NCI-H2227 treated with DMSO at 0.1 percent for 48 hours (cell line): ENCODE results near the gene ZNF580.

Source experiments
- DNase-seq: peaks from one replicate; lab custom pipeline; 2025; lab: John Stamatoyannopoulos, UW

The ZNF580 gene

DNA sequence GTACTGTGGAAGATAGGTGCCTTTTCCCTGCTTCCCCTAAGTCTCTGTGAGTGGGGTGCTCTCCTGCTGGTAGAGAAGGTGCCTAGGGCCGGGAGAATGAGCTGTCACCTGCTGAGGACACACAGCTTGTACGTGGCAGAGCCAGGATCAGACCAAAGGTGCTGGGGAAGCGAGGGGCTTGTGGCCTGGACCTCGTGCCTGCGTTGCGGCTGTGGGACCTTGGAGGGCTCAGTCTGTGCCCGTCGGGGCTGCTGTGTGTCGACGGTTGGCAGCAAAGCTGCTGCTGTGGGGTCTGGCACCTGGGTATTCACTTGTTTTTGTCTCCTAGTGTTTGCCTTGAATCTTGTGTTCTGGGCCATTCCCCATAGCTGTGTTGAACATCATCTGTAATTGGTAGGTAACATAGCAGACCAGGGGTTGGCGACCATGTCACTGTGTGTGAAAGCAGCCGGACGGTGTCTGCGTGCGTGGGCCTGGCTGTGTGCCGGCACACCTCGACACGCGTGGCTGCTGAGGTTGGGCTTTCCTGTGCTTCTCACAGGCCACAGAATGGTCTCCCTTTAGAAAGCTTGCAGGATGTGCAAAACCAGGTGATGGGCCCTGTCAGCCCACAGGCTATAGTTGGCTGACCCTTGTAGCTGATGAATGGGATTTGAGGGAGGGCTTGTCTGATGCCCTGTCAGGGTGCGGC lies 23.2 kb downstream of the ZNF580 start:
- no peak for DNase-seq

DNA sequence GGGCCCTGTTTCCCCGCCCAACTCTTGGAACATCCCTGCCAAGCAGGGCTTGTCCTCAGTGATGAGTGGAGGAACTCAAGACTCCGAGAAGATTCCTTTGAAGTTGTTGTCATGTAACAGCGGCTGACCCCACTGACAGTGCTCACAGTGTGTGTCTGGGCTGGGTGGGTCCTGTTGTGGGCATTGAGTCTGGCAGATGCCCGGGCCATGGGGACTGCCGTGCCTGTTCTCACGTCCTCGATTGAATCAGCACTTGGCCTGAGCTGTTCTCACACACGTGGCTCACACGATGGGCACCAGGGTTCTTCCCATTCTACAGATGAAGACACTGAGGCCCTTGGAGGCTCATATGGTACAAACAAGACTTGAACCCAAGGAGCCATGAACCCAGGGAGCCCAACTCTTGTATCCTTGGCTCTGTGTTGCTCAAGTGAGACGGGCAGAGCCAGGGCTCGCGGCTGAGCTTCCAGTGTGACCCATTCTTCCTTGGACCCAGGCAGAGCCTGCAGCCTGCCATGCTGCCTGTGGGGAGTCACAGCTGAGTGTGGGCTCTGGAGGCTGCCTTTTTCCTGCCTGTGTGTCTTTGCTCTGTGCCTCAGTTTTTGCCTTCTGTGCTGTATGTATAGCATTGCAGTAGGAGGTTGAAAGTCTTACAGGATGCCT lies 25.7 kb downstream of the ZNF580 start:
- DNase-seq: no peak

DNA sequence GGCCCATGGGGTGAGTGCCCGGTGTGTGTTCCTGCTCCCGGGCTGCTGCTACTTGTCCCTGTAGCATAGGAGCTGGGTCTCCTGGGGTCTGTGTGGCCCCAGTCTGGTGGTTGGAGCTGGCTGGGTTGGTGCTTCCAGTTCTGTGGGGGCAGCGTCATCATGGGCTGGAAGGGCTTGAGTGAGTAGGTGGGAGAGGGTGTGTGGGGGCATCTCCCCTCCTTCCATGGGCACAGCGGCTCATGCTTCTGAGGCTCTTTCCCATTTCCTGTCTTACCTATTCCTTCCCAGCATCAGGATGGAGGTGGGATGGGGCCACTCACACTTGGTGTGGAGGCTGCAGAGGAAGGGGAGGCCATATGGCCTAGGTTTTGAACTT lies 26.2 kb downstream of the ZNF580 start:
- no peak for DNase-seq

DNA sequence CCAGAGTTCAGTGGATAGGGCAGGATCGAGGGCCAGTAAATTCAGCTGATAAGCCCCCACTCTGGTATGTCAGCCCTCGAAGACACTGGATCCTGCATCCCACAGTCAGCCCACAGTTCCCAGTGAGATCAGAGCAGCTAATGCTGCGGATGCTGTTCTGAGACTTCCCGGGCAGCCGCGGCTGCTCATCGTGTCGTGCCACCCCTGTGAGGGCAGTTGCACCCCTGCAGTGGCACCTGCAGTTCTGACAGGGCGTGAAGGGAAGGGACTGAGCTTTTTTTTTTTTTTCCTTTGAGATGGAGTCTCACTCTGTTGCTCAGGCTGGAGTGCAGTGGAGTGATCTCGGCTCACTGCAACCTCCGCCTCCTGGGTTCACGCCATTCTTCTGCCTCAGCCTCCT lies 26.7 kb downstream of the ZNF580 start:
- no peak for DNase-seq

DNA sequence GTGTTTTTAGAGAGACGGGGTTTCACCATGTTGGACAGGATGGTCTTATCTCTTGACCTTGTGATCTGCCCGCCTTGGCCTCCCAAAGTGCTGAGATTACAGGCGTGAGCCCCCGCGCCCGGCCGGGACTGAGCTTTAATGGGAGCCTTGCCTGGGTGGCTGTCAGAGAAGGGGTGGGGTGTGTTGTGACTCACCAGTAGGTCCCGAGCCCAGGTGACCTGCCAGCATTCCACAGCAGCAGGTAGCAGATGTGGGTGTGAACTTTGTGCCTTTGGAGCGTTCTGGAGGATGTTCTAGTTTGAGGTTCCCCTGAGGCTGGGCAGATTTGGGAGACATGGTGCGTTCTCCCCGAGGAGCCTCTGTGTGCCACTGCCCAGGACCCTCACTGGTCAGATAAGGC lies 27.2 kb downstream of the ZNF580 start:
- no peak for DNase-seq

DNA sequence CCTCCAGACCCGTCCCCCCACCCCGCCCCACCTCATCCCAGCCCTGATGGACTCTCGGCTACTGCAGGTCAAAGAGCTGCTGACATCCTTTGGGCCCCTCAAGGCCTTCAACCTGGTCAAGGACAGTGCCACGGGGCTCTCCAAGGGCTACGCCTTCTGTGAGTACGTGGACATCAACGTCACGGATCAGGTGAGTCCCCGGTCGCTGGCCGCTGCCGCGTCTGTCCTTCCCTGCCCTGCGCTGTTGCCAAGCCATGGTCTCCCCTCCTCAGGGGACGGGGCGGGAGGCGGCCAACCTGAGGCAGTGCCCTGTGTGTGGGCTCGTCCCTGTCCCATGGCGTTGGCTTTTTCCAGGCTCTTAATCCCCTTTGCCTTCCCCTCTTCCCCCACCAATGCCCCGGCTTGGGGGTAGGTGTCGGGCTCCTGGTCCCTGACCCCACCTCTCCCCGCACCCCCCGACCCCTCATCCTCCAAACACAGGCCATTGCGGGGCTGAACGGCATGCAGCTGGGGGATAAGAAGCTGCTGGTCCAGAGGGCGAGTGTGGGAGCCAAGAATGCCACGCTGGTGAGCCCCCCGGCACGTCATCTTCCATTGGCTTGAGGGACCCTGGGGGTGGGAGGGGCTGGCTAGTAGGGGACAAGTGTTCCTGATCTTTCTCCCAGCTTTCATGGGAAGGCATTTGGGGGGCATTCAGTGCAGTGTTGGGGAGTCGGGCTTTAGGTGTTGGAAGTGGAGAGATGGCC lies 28.0 kb downstream of the ZNF580 start:
- DNase-seq: no peak

DNA sequence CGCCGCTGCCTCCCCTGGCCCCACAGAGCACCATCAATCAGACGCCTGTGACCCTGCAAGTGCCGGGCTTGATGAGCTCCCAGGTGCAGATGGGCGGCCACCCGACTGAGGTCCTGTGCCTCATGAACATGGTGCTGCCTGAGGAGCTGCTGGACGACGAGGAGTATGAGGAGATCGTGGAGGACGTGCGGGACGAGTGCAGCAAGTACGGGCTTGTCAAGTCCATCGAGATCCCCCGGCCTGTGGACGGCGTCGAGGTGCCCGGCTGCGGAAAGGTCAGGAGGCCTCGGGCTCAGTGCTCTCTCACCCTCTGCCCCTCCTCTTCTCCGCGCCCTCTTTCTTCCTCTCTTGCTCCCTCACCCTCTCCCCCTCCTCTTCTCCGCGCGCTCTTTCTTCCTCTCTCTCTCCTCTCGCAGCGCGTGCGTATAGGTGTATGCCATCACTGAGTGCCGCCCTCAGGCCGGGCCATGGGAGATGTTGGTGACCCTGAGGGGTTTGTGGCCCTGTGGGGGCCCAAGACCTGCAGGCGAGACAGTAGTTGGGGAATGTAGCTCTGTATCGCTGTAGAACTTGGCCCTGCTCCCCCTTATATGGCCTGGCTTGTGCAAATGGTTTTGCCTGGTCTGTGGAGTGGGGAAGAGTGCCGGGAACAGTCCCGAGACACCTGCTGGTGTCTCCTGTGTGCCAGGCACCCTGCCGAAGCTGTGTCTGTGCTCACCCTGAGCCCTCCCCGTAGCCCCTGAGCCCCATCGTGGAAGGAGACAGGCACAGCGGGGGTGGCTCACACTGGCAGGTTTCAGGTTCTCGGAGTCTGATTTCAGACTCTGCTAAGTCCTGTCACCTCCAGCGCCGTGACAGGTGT lies 28.8 kb downstream of the ZNF580 start:
- DNase-seq: no peak

DNA sequence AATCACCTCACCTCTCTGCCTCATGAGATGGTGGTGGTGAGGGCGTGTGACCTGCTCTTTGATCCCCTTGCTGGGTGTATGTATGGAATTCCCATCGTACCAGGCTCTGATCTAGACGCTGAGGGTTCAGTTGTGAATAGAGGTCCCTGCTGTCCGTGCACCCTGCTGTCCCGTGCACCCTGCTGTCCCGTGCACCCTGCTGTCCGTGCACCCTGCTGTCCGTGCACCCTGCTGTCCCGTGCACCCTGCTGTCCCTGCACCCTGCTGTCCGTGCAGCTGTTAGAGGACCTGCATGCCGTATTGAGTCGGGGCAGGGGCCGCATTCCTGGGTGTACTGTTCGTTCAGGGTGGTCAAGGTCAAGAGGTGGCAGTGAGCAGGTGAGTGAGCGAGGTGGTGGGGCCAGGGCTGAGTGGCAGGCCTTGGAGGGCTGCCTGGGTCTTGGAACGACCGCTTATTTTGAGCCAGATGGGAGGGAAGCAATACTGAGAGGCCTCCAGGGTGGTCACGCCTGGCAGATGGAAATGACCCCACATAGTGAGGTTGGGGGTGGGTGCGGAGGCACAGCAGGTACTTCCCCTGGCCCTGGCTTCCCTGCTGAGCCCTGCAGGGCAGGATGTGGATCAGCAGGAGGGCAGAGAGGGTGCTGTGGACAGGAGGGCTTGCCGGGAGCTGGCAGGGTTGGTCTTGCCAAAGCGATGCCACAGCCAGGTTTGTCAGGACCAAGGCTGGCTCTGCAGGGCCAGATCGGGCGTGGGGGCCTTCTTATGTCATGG lies 29.7 kb downstream of the ZNF580 start:
- DNase-seq: no peak

DNA sequence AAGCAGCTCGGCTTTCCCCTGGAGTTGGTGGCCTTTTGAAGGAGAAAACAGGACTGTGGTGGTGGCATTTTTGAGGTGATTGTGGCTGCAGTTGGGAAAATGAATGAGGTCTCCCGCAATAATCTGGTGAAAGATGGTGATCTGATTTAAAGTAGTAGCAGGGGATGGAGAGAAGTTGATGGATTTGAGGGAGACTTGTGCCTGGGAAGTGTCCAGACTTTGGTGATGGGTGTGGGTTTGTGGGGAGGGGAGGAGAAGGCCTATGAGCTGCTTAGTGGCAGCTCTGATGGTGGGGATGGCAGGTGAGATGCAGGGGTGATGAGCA lies 30.2 kb downstream of the ZNF580 start:
- no peak for DNase-seq

DNA sequence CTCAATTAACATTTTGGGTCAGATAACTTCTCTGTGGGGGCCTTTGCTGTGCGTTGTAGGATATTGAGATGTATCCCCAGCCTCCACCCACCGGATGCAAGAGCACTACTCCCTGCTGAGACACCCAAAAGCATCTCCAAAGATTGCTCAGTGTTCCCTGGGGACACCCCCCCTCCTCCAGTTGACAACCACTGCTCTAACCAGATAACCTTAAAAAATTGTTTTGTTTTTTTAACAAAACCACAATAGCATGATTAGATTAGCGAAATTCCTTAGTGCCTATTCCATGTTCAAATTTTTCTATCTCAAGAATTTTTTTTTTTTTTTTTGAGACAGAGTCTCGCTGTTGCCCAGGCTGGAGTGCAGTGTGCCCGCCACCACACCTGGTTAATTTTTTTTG lies 31.6 kb downstream of the ZNF580 start:
- DNase-seq: no peak

DNA sequence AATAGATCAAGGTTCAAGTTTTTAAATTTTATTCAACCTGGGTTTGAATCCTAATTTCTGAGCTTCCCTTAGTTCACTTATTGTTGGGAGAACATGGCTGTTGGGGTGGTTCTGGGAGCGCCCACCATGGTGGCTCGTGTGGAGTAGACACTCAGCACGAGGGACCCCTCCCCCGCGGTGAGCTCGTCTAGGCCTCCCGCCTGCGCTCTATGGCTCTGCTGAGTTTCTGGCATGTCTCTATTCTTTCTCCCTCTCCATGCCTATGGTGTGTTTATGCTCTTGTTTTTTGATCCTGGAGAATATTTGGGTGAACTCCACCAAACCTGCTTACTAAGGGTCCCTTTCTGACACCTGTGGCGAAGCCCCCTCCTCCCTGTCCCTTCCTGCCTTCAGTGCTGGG lies 32.7 kb downstream of the ZNF580 start:
- DNase-seq: peak; percentile 64

DNA sequence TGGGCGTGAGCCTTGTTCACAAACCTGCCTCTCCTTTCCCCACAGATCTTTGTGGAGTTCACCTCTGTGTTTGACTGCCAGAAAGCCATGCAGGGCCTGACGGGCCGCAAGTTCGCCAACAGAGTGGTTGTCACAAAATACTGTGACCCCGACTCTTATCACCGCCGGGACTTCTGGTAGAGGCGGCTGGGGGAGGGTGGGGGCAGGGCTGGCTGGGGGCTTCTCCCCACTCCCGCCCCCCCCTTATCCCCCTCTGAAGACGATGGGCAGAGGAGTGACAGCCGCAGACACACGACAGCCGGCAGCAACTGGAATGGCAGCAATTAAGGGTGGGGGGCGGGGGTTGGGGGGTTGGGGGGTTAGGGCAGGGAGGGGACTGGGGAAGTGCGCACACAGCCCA lies 33.1 kb downstream of the ZNF580 start:
- DNase-seq: no peak

DNA sequence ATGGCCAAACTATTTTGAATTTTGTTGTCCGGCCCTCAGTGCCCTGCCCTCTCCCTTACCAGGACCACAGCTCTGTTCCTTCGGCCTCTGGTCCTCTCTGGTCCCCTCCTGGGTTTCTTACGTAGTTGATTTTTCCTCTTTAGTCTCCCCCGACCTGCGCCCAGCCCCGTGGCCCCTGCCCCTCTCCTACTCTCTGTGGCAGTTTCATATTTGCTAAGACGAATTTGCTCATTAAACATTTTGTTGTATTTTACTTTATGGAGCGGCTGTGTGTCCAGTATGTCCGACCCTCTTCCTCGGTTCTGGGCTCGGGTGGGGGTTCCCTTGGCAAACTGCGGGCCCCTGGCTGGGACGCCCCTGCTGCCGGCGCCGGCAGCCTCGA lies 33.6 kb downstream of the ZNF580 start:
- DNase-seq: no peak

DNA sequence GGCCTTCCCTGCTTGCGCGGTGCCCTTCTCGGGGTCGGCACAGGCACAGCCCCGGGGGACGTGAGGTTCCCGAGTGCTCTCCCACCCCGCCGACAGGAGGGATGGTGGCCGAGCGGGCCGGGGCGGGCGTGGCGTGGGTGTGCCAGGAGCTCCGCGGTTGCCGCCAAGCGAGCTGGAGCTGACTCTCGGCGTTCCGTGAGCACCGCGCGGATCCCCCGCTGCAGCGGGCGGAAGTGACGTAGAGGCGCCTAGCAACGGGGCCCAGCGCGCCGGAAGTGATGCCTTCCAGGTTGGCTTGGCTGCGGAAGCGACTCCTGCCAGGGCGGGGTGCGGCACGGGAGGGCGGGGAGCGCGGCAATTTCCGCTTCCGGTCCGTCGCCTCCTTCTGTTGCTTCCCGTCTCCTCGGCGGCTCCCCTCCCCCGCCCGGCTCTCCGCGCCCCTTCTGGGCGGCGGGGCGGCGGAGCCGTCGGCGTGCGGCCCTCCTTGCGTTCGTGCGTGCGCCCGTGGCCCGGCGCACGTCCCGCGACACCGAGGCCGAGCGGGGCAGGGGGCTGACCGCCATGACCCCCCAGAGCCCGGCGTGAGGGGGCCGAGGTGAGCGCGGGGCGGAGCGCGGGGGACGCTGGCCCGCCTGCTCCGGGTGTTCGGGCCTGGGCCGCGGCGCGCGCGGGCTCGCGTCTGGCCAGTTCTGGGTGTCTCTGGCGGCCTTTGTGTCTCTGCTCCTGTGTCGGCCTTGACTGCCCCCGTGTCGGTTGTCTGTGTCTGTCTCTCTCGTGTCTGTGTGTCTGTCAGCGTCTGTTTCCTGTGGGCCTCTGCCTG lies 34.2 kb downstream of the ZNF580 start, which contains the start of gene EPN1:
EPN1 (plus strand) TSS at position 386 of the 820 bp plus-strand sequence. CDS start 3,402 bp downstream, outside the sequence.
- DNase-seq: peak; percentile 100

DNA sequence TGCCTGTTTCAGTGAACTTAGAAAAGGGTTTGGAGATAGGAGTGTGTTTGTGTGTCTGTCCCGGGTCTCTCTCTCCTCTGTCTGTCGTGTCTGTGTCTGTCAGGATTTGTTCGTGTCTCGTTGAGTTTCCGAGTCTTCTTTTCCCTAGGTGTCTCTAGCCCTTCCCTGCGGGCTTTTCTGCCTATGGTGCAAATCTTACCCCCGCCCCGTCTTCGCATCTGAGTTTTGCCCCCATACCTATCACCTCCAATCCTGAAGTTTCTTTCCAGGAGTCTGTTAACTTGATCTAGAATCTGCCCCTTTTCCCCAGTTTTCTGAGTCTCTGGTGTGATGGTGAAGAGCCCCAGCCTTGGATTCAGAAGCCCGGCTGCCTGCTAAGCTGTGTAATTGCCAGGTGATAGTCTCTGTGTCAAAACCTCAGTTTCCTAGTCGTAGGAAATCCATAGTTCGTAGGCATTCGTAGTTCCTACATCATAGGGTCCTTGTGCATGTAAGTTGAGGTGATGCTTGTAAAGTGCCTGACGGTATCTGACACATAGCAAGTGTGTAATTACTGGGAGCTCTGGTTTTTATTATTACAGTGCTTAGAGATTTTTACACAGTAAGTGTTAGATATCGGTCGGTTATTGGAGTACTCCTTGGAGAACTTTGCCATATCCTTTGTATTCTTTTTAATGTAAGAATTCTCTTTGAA lies 35.0 kb downstream of the ZNF580 start:
- DNase-seq: peak; percentile 70

DNA sequence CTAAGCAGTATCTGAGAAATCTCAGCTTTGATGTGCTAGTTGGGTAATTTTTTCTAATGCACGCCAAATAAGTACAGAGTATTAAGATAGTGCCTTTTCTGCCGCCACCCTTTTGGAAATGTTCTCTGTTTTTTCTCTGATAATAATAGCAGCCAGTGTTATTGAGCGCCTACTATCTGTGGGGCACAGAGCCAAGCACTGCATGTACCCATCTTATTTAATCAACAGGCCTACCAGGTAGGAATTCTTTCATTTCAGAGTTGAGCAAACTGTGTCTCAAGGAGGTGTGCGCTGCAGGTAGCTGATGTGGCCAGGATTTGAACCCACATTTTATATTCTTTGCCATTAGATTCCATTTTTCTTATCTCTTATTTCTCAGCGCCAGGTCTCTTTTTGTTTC lies 35.6 kb downstream of the ZNF580 start:
- no peak for DNase-seq

DNA sequence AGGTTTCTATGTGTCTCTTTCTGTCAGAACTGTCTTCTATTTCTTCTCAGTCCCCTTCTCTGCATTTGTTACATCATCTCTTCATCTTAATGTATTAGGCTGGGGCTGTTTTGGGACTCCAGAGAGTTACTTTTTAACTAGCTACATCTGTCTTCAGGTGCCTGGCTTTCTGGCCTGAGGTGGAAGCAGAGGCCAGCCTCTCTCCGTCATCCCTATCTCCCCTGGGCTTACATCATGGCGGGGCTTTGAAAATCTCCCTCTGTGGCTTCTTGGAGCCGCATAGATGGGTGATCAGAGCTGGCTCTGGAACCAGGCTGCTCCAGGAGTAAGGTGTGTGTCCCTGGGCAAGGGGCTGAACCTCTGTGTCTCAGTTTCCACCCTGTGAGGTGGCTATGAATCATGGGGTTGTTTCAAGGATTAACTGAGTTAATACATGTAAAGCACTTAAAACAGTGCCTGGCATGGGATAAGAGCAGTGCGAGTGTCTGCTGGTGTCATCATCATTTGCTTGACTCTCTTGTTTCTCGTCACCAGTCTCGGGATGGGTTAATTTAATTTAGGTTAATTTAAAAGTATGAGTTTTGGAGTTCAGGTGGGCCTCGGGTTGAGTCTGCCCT lies 36.2 kb downstream of the ZNF580 start:
- DNase-seq: no peak

DNA sequence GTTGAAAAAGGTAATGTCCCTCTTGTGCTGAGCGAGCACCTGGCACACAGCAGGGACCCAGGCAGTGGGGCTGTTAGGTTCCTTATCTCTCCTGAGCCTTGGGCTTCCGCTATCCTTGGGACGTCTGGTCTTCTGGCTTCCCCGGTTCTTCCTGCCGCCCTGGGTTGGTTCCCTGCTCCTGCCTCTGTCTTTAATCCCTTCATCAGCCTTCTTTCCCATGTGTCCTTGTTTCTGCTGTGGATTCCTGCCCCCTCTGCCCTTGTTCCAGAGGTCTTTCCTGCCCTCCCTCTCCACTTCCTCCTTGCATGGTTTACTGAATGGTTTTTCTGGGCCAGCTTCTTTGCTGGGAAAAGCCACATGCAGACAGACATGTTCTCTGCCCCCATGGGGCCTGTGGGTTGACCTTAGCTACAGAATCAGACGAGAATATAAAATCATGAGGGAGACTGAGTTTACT lies 36.8 kb downstream of the ZNF580 start:
- no peak for DNase-seq

DNA sequence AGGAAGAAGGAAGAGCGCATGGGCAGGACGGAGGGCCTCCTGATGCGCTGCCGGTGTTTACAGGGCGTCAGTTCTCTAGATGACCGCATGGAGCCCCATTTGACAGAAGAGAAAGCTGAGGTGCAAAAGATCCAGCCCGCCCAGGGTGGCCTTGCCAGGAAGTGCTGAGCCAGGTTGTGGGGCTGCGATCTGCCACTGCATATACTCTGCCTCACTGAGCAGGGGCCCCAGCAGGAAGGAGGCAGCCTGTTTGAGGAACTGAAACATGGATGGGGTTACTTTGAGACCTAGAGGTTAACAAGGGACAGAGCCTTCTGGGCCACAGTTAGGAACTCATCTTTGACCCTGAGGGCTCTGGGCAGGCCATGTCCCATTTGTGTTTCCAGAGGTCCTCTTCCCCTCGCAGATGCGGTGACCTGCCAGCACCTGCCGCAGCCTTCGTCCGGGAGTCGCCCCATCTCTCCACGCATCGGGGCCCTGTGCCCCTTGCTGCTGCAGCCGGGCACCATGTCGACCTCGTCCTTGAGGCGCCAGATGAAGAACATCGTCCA lies 37.4 kb downstream of the ZNF580 start:
- DNase-seq: no peak
